Activated CD4-positive, alpha-beta T cell treated with anti-CD3 and anti-CD28 coated beads, Interleukin-10, Interleukin-2, amounts not matched to agents 100 ng/mL and 50 ng/mL, durations not matched to agents 16 hours and 8 hours (primary cell): ENCODE data around the gene POMT1.
"Not testable (repeated sequence)": the region's sequence is repeated elsewhere in the genome, so short reads cannot be mapped to it uniquely, and the experiment has no call there.

Experiments used
- DNase-seq: peaks from one replicate; pipeline ENCODE4 v3.0.0-alpha.2; 2020

The POMT1 gene, protein sequence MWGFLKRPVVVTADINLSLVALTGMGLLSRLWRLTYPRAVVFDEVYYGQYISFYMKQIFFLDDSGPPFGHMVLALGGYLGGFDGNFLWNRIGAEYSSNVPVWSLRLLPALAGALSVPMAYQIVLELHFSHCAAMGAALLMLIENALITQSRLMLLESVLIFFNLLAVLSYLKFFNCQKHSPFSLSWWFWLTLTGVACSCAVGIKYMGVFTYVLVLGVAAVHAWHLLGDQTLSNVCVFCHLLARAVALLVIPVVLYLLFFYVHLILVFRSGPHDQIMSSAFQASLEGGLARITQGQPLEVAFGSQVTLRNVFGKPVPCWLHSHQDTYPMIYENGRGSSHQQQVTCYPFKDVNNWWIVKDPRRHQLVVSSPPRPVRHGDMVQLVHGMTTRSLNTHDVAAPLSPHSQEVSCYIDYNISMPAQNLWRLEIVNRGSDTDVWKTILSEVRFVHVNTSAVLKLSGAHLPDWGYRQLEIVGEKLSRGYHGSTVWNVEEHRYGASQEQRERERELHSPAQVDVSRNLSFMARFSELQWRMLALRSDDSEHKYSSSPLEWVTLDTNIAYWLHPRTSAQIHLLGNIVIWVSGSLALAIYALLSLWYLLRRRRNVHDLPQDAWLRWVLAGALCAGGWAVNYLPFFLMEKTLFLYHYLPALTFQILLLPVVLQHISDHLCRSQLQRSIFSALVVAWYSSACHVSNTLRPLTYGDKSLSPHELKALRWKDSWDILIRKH

DNA sequence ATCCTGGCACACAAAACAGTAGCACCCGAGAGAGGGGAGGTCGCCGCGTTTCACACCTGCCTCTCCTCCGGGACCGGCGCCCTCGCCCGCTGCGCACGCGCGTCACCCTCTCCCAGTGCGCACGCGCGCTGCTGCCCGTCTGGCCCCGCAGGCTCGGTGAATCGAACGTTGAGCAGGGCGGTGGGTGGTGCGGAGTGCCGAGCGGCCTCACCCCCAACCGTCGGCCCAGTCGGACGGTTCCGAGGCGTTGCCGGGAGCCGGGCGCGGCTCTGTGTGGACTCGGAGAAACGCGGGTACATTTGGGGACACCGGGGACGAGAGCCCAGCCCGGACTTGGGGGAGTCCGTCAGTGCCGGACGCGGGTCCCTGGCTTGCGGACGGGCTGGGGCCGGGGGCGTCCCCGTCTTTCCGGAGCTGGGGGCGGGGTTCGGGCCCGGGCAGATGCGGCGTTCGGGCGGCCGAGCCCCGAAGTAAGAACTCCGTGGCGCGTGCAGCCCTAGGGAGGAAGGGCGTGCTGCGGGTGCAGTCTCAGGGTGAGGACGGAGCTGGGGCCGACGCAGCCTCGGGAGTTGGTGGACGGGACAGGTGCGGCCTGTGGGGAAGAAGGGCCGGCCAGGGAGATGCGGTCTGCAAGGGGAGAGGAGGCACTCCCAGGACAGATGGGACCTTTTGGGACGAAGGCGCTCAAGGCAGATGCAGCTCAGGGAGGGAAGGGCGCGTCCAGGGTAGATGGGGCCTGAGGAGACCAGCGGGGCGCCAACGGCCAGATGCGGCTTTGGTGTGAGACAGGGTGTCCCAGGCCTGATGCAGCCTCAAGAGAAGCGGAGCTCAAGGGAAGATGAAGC lies at the start of gene POMT1:
Gene POMT1, plus strand, starts transcription at position 138 of the 845 bp plus-strand sequence. CDS start 1,301 bp downstream, outside the sequence.
- DNase-seq: peak; percentile 95

DNA sequence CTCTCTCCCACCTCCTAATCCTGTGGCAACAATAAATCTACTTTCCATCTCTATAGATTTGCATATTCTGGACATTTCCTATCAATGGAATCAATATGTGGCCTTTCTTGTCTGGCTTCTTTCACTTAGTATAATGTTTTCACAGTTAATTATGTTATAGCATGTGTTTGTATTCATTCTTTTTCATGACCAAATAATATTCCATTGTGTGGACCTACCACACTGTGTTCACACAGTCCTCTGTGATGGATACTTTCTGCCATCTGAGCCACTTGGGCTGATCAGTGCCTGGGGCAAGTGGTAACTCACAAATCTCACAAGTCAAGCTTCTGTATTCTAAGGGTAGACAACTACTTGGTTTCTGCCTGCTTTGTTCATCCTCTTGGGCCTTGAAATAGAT lies 48.7 kb upstream of the POMT1 start:
- no peak for DNase-seq

DNA sequence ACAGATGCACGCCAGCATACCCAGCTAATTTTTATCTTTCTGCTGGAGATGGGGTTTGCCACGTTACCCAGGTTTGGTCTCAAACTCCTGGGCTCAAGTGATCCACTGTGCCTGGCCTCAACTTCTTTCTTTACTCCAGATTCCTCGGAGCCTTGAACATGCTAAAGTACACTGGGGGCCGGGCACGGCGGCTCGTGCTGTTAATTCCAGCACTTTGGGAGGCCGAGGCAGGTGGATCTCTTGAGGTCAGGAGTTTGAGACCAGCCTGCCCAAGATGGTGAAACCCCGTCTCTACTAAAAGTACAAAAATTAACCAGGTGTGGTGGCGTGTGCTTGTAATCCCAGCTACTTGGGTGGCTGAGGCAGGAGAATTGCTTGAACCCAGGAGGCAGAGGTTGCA lies 47.1 kb upstream of the POMT1 start:
- DNase-seq: not testable (repeated sequence)

DNA sequence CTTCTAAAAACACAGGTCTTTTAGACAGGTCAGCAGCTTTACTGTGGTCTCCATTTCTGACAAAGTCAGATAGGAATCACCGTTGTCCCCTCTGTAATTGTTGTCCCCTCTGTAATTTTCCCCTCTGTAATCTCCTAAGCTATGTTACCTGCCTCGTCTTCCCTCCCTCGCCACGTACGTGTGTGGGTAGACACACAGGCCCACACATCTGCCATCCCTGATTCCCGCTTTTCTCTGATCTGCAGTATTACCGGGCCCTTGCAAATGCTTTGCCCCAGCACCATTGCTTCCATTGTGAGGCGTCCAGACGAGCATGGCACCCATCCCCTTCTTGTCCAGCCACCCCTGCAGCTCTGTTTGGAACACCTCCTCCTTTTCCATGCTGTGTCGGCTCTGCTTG lies 45.0 kb upstream of the POMT1 start:
- DNase-seq: no peak

DNA sequence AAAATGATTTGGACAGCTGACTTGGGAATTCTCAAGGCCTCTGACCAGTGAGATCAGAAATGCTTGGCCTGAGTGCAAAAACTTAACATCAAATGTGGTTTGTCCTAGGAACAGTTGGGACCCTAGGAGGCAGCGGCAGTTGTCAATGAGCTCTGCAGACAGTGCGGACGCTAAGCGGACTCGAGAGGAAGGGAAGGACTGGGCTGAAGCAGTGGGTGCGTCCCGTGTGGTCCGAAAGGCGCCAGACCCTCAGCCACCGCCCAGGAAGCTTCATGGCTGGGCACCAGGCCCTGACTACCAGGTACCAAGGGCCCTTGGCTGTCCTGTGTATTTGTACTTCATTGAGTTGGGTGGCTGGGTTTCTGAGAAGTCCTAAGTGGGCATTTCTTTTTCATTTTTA lies 43.7 kb upstream of the POMT1 start:
- no peak for DNase-seq

DNA sequence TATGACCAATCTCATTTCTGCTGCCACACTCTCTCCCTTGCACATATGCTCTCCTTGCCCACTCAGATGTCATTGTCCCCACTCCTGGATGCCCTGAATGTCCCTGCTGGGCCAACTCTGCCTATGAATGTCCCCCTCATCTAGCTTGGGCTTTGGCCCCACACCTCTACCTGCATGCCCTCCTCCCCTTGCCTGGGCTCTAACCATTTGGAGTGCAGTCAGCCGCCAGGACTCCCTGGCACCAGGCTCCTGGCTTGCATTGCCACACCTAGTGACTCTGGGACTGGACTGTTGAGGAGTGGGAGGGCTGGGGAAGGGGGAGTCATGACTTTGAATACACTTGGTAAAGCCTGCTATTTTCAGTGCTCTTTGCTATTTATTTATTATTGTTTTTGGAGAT lies 41.6 kb upstream of the POMT1 start:
- DNase-seq: no peak

DNA sequence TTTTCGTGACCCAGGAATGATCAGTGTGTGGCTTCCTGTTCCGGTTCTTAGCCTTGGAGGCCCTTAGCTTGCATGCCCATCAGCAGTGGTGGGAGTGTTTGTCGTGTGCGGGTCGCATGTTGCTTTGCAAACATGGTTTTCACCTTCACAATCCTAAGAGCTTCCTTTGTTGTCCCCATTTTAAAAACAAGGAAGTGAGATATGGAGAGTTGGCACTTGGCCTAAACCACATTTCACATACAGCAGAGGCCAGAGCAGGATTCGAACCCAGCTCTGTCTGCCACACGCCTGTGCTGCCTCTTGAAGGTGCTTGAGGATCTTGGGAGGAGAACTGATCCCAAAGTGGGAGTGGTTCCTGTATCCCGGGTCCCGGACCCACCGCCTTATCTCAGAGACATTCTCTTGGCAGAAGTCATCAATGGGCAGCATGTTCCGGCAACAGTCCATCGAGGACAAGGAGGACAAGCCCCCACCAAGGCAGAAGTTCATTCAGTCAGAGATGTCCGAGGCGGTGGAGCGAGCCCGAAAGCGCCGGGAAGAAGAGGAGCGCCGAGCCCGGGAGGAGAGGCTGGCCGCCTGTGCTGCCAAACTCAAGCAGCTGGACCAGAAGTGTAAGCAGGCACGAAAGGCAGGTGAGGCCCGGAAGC lies 38.2 kb upstream of the POMT1 start:
- no peak for DNase-seq

DNA sequence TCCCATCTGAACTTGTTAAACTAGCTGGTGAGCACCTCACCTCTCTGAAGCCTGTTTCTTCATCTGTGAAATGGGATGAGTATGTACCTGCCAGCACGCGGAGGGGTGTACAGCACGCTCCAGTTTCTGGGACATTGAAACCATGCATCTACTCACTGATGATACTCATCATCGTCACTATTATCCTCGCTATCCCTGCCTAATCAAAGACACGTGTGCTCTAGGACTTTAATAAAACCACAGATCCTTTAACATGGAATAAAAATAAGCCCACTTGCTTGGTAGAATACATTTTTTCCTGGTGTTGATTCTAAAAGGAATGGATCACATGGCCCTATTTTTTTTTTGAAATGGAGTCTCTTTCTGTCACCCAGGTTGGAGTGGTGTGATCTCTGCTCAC lies 37.3 kb upstream of the POMT1 start:
- no peak for DNase-seq

DNA sequence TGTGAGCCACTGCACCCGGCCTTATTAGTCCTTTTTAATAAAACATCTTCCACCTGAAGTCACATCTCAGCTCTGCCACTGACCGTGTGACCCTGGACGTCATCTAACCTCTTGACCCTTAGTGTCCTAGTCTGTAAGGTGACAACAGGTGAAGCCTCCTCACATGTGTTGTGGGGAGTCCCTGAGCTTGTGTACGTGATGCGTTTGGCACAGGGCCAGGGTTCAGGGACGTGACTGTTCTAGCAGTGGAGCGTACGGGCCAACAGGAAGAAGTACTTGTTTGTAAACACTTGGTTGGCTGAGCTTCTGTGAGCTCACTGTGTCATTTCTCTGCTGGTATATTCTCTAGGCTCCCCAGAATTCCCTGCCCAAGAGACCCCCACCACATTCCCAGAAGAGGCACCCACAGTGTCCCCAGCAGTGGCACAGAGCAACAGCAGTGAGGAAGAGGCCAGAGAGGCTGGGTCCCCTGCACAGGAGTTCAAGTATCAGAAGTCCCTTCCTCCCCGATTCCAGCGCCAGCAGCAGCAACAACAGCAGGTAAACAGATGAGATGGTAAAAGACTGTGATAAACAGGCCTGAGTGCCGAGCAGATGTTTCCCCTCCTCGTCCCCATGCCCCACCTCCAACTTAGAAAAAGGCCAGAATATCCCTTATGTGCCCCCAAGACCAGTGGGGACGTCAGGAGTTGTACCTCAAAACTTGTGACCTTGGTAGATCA lies 35.3 kb upstream of the POMT1 start:
- DNase-seq: no peak

DNA sequence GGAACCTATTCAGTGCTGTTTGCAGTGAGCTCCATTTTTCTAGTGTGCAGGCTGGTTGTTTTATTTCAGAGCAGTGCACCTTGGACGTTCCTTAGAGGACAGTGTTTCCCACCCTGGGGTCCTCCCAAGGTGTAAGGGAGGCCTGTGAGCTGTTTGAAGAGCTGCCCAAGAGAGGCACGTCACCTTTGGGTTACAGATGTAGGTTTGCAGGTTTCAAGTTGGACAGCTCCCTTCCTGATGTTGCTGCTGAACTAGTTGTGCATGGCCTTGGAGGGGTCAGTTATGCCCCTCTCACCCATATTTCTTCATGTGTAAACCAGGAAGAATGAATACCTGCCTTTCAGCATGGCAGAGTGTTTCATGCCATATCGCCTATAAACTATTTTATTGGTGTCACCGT lies 34.7 kb upstream of the POMT1 start:
- DNase-seq: no peak

DNA sequence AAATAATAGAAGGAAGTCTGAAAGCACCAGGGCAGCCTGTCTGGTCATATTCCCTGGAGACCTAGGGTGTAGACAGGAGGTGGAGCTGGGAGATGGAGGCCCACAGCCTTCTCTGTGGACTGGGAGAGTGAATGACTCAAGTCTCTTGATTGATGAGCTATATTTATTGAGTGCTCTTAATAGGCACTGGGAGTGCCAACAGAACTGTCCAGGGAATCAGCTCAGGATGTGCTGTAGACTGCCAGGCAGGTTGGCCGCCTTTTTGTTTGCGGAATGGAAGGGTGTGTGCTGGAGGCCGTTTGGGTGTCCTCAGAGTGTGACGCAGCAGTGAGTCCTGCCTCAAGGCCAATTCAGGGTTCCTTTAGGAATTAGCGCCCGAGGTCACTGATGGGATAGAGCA lies 33.4 kb upstream of the POMT1 start:
- DNase-seq: no peak

DNA sequence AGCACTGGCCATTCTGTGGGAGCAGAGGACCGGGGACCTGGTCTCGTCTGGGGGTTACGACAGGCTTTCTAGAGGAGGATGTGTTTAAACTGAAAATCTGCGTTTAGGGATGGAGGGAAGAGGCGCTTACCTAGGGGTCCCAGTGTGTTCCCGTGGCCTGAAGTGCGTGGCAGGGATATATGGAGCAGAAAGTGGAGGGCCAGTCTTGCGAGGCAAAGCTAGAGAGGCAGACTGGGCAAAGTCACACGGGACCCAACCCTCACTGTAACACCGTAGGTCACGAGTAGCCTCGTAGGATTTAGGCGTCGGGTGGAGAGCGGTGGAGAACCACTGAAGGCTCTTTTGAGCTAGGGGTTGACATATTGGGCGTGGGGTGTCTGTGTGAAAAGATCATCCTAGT lies 32.8 kb upstream of the POMT1 start:
- DNase-seq: no peak

DNA sequence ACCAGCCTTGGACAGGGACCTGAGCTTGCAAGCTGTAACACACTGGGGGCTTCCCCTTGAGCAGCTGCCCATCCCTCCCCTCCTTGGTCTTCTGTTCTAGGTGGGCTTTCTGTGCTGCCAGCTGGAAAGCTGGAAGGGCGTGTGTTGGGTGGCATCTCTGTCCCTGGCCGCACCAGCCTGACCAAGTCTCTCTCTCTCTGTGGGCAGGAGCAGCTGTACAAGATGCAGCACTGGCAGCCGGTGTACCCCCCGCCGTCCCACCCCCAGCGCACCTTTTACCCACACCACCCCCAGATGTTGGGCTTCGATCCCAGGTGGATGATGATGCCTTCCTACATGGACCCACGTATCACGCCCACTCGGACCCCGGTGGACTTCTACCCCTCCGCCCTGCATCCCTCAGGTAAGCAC lies 32.1 kb upstream of the POMT1 start:
- no peak for DNase-seq

DNA sequence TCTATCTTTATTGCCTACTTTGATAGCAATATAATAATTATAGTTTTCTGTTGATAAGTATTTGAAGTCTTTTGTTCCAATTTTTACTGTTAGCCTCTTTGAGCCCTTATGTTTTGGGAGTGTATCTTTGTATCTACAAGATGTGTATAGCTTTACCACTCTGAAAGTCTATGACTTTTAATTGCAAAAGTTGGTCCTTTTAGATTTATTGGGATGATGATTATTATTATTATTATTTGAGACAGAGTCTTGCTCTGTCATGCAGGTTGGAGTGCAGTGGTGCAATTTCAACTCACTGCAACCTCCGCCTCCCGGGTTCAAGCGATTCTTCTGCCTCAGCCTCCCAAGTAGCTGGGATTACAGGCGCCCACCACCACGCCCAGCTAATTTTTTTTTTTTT lies 30.6 kb upstream of the POMT1 start:
- DNase-seq: not testable (repeated sequence)

DNA sequence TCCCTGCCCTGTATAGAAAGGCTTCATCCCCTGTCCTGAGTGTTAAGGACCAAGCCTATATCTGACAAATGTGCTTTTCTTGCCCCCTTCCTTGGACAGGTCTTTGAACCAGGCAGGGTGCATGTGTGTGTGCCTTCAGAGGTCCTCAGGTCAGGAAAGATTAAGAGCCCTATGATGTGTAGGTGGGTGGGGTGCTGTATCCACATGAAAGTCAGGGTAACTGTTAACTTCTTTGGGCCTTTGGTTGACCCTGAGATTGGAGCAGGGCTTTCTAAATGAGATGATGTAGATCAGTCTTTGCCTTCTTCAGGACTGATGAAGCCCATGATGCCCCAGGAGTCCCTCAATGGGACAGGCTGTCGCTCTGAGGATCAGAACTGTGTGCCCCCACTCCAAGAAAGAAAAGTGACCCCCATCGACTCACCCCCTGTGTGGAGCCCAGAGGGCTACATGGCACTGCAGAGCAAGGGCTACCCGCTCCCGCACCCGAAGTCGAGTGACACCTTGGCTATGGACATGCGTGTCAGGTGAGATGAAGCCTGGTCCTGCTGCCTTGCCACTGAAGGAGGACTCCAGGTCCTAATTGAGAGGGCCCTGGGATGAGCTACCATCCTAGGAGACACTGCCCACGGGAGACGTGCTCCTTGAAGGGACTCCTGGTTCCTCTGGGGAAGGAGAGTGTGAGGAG lies 29.4 kb upstream of the POMT1 start:
- DNase-seq: no peak

DNA sequence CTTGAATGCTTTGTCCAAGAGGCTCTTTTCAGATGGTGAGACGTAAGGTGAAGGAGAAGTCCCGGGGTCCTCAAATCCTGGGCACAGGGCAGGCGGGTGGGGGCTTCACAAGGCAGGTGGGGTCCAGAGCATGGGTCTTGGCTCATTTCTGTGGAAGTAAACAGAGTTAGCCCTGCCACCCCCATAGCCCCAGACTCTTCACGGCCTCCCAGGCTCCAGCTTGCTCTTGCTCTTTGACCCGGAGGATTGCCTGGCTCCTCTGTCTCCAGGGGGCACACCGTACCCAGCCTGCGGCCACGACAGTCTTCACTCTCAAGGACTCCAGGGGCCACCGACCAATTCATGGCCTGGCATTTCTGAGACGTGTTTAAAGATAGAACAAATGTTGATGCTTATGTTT lies 28.8 kb upstream of the POMT1 start:
- DNase-seq: no peak

DNA sequence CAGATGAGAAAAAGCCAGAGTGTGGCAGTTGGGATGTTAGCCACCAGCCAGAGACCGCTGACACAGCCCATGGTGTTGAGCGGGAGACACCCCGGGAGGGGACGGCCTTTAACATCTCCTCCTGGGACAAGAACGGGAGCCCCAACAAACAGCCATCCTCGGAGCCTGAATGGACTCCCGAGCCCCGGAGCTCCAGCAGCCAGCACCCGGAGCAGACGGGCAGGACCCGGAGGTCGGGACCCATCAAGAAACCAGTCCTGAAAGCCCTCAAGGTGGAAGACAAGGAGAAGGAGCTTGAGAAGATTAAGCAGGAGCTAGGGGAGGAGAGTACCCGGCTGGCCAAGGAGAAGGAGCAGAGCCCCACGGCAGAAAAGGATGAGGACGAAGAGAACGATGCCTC lies 28.0 kb upstream of the POMT1 start:
- DNase-seq: no peak

DNA sequence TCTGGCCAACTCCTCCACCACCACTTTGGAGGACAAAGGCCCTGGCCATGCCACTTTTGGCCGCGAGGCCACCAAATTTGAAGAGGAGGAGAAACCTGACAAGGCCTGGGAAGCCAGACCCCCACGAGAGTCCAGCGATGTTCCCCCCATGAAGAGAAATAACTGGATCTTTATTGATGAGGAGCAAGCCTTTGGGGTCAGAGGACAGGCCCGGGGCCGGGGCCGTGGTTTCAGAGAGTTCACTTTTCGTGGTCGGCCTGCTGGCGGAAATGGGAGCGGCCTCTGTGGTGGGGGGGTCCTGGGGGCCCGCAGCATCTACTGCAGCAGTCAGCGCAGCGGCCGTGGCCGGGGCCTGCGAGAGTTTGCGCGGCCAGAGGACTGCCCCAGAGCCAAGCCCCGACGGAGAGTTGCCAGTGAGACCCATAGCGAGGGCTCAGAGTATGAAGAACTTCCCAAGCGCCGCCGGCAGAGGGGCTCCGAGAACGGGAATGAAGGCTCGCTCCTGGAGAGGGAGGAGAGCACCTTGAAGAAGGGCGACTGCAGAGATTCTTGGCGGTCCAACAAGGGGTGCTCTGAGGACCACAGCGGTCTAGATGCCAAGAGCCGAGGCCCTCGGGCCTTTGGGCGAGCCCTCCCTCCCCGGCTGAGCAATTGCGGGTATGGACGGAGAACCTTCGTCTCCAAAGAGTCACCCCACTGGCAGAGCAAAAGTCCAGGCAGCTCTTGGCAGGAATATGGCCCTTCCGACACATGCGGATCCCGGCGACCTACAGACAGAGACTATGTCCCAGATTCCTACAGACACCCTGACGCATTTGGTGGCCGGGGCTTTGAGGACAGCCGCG lies 27.4 kb upstream of the POMT1 start:
- DNase-seq: no peak

DNA sequence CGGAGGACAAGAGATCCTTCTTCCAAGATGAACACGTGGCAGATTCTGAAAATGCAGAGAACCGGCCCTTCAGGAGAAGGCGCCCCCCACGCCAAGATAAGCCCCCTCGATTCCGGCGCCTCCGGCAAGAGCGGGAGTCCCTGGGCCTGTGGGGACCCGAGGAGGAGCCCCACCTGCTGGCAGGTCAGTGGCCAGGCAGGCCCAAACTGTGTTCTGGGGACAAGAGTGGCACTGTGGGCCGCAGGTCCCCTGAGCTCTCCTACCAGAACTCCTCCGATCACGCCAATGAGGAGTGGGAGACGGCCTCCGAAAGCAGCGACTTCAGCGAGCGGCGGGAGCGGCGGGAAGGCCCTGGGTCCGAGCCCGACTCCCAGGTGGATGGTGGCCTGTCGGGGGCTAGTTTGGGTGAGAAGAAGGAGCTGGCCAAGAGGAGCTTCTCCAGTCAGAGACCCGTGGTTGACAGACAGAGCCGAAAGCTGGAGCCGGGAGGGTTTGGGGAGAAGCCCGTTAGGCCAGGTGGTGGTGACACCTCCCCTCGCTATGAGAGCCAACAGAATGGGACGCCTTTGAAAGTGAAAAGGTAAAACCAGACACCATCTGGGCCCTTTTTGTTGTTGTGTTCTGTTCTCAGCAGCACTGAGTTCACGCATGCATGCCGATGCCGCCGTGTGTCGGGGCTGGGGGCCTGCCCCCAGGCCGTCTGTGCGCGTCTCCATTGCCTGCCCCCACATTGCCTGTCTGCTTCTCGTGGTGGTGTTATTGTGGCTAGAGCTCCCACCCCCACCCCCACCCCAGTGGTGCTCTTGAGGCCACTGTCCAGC lies 26.6 kb upstream of the POMT1 start:
- DNase-seq: no peak
